Esophagus muscularis mucosa (tissue), 4 donors: ENCODE measurements around the gene DOCK11. TPM values are rescaled to one million over a fixed set of nuclear protein-coding genes. Genes with fewer than 3 reads are reported as not detected.

Experiments
- DNase-seq: peaks from one replicate; pipeline ENCODE4 v3.0.0-alpha.2; 2017; ENCODE audit errors: extremely low spot score
- H3K27ac ChIP-seq, 4 donors: fragments of 200-600 bp; sonication (generic); replicated peaks in 1 of 4; 1 replicate in 3 of 4; 2 replicates in 1 of 4; pipeline ENCODE4 v1.5.1; 2016 to 2019; ENCODE audit warnings: mild to moderate bottlenecking in 1 of 4
- H3K27me3 ChIP-seq, 4 donors: fragments of 200-600 bp; sonication (generic); one replicate each; pipeline versions ENCODE4 v1.5.1 to v1.6.0; 2016 to 2019
- H3K36me3 ChIP-seq, 4 donors: fragments of 200-600 bp; sonication (generic); one replicate each; pipeline ENCODE4 v1.5.1; 2016 to 2019
- H3K4me1 ChIP-seq, 4 donors: fragments of 200-600 bp; sonication (generic); one replicate each; pipeline ENCODE4 v1.5.1; 2016 to 2019
- H3K4me3 ChIP-seq, 4 donors: fragments of 200-600 bp; sonication (generic); 1 replicate in 2 of 4; 2 replicates in 2 of 4; pipeline ENCODE4 v1.5.1; 2016 to 2019; ENCODE audit warnings: mild to moderate bottlenecking in 4 of 4, moderate library complexity in 1 of 4
- H3K9me3 ChIP-seq, 4 donors: fragments of 200-600 bp; sonication (generic); 1 replicate in 3 of 4; 2 replicates in 1 of 4; pipeline ENCODE4 v1.5.1; 2016 to 2019
- EP300 ChIP-seq: sonication (generic); formaldehyde crosslinking; IDR thresholded peaks from one replicate; pipeline ENCODE4 v1.6.1; 2017; ENCODE audit warnings: antibody characterized with exemption
- POLR2A ChIP-seq: fragments of 450-650 bp; IDR thresholded peaks from one replicate; pipeline ENCODE4 v1.6.1; 2017; ENCODE audit warnings: antibody characterized with exemption, moderate library complexity, mild to moderate bottlenecking, low read depth
- POLR2AphosphoS5 ChIP-seq, 2 donors: sonication (generic); formaldehyde crosslinking; IDR thresholded peaks; one replicate each; pipeline ENCODE4 v1.6.1; 2017; ENCODE audit warnings: antibody characterized with exemption in 2 of 2
- WGBS: methylation state at CpG from one replicate; pipeline ENCODE4 v1.1.5; 2018; 5-methylcytosine and 5-hydroxymethylcytosine counted together
- intact Hi-C: fragments of 100-400 bp; cut with DNase I; formaldehyde crosslinking; loops from one replicate; pipeline ENCODE4 v1.15.1; 2023
- total RNA-seq, 4 donors: library from RNA; depleted of rRNA; stranded (reverse); fragments of >200 nt; gene quantifications; one replicate each; pipeline versions ENCODE4 v1.1.0 to v1.2.1, GENCODE V29; 2016
- TF ChIP-seq, protein P1 (sequence below), 3 experiments: fragments of 200-600 bp in 2 of 3; fragments of 450-650 bp in 1 of 3; sonication (generic) in 2 of 3; IDR thresholded peaks; one replicate each; pipeline ENCODE4 v1.5.1; 2017 to 2019; ENCODE audit warnings: antibody characterized with exemption in 3 of 3, mild to moderate bottlenecking in 2 of 3, moderate library complexity in 1 of 3

Gene DOCK11
- total RNA-seq, 4 donors from 2014 or later, result 62.0 to 103 (median 64.7) TPM

DNA sequence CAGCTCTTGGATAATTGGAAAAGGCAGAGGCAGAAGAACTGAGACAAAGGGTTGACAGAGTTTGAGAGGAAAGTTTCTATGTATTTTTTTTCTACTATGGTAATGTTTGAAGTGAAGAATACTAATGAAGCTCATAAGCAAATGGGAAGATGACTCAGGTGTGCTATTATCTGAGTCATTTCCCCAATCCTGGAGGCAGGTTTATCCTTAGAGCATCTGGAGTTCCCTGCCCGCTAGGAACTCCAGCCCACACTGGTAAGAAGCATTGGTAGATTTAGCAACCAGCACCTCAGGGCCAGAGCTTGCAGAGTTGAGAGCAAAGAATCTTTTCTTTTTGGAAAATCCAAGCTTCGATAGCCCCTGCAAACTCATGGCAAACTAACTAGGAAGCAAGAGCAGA is 55.2 kb downstream of the DOCK11 start:
- no peak overlapping the region for H3K27ac ChIP-seq
- H3K36me3 ChIP-seq, result peaks cover 0 to 34% (median 0%) of the 10 kb centered on the region in 4 donors
- peaks cover 0 to 11% (median 6%) of the 10 kb centered on the region in 4 donors for H3K4me1 ChIP-seq
- H3K4me3 ChIP-seq, result no peak overlapping the region
- no peaks in the 10 kb centered on the region for H3K27me3 ChIP-seq
- WGBS, result 80% methylated on average over 2 of the region's 2 CpGs
- intact Hi-C loops, result no loop called here
- no peak for DNase-seq
- TF ChIP-seq, protein P1, sequence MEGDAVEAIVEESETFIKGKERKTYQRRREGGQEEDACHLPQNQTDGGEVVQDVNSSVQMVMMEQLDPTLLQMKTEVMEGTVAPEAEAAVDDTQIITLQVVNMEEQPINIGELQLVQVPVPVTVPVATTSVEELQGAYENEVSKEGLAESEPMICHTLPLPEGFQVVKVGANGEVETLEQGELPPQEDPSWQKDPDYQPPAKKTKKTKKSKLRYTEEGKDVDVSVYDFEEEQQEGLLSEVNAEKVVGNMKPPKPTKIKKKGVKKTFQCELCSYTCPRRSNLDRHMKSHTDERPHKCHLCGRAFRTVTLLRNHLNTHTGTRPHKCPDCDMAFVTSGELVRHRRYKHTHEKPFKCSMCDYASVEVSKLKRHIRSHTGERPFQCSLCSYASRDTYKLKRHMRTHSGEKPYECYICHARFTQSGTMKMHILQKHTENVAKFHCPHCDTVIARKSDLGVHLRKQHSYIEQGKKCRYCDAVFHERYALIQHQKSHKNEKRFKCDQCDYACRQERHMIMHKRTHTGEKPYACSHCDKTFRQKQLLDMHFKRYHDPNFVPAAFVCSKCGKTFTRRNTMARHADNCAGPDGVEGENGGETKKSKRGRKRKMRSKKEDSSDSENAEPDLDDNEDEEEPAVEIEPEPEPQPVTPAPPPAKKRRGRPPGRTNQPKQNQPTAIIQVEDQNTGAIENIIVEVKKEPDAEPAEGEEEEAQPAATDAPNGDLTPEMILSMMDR (IDR thresholded peaks at IDR 0.05), result no peak
- H3K9me3 ChIP-seq, result no peaks in the 10 kb centered on the region

DNA sequence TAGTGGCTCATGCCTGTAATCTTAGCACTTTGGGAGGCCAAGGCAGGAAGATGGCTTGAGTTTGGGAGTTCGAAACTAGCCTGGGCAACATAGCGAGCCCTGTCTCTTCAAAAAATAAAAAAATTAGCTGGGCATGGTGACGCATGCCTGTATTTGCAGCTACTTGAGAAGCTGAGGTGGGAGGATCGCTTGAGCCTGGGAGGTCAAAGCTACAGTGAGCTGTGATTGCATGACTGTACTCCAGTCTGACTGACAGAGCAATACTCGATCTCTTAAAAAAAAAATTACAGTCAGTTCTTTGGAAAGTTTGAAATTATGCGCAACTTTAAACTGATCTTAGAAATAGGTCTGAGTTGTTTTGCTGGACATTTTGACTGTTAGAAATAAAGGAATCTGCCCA is 55.8 kb downstream of the DOCK11 start:
- TF ChIP-seq, protein P1 (IDR thresholded peaks at IDR 0.05), result no peak
- no peak overlapping the region for H3K4me3 ChIP-seq
- intact Hi-C loops, result no loop called here
- no peak for DNase-seq
- whole genome bisulfite sequencing, result 85% methylated on average over 6 of the region's 6 CpGs
- no peak overlapping the region for H3K27ac ChIP-seq
- no peaks in the 10 kb centered on the region for H3K9me3 ChIP-seq
- H3K4me1 ChIP-seq, result peaks cover 0 to 11% (median 4%) of the 10 kb centered on the region in 4 donors
- no peaks in the 10 kb centered on the region for H3K27me3 ChIP-seq
- H3K36me3 ChIP-seq, result peaks cover 0 to 34% (median 0%) of the 10 kb centered on the region in 4 donors

DNA sequence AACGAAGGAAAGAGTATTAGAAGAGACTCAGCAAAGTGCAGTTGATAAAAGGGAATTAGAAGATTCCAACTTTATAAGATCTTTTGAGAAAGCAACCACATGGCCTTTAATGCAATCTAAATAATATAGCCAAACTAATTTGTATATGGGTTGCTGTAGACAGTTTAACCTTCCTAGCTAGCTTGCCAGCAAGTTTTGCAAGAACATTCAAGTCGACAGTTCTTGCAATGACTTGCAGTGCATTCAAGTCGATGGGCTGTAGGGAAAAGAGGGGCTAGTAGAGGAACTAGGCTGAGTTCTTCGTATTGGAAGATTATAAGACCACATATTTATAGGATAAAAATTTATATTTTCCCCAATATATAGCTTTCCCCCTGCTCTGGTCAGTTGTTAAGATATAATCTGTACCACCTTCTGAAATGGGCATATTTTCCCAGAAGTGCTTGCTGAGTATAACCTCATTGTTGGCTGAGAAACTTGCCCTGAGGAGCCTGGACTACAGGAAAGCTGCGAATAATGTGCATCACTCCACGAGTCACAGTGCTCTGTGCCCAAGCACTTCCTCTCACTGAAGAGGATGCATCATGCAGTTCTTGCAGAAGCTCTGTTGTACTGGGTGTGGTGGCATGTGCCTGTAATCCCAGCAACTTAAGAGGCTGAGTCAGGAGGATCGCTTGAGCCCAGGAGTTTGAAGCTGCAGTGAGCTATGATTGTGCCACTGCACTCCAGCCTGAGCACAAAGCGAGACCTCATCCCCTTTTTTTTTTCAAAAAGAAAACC is 56.7 kb downstream of the DOCK11 start:
- intact Hi-C loops, result no loop called here
- TF ChIP-seq EP300 (no peak), POLR2AphosphoS5 (IDR thresholded peaks at IDR 0.05) (no peak), POLR2A (no peak)
- TF ChIP-seq, protein P1 (IDR thresholded peaks at IDR 0.05), result no peak
- peaks cover 0 to 30% (median 0%) of the 10 kb centered on the region in 4 donors for H3K36me3 ChIP-seq
- peaks cover 0 to 11% (median 3%) of the 10 kb centered on the region in 4 donors for H3K4me1 ChIP-seq
- H3K4me3 ChIP-seq, result no peak overlapping the region
- no peak overlapping the region for H3K27ac ChIP-seq
- H3K27me3 ChIP-seq, result no peaks in the 10 kb centered on the region
- H3K9me3 ChIP-seq, result no peaks in the 10 kb centered on the region
- 64% methylated on average over 7 of the region's 8 CpGs for WGBS
- no peak for DNase-seq

DNA sequence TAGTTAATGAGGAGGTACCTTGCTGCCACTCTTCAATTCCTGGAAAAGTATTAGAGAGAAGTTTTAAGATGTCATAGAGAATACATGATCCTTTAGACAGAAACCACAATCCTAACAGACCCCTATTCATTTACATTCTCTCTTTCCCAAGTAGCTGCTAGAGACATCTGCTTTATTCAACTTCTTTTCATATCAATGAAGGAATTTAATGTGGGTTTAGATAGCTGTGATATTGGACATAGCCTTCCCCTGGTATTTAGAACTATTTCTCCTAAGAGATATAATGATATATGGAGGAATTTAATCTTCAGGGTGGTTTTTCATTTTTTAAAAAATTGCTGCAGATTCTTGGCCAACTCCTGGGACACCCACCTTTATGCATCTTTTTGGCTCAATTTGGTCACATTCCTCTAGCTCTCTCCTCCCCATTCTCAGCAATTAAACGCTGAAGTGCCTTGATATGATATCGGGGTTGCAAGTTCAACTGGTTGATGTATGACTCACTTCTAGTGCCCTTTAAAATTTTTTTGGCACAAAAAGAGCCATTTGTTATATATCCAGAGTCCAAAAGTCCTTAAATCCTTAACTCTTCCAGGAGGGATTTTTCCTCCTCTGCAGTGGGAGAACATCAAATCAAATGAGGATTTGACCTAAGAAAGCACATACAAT is 57.6 kb downstream of the DOCK11 start:
- H3K4me1 ChIP-seq, result peaks cover 0 to 11% (median 3%) of the 10 kb centered on the region in 4 donors
- DNase-seq, result no peak
- H3K27ac ChIP-seq, result no peak overlapping the region
- 48% methylated on average over 2 of the region's 2 CpGs for WGBS
- peaks cover 0 to 27% (median 0%) of the 10 kb centered on the region in 4 donors for H3K36me3 ChIP-seq
- no peaks in the 10 kb centered on the region for H3K27me3 ChIP-seq
- TF ChIP-seq EP300, result no peak
- no peak for TF ChIP-seq POLR2AphosphoS5 (IDR thresholded peaks at IDR 0.05)
- TF ChIP-seq, protein P1 (IDR thresholded peaks at IDR 0.05), result no peak
- no peak for TF ChIP-seq POLR2A
- no peak overlapping the region for H3K4me3 ChIP-seq
- intact Hi-C loops, result no loop called here
- H3K9me3 ChIP-seq, result no peaks in the 10 kb centered on the region
